Non-pigmented ciliary epithelial cell (primary cell): ENCODE results near the gene FANK1.
"Not testable (repeated sequence)": the region's sequence is repeated elsewhere in the genome, so short reads cannot be mapped to it uniquely, and the experiment has no call there.

ENCODE experiments used
- DNase-seq: peaks from one replicate; pipeline ENCODE4 v3.0.0-alpha.2; 2010; ENCODE audit warnings: low read depth

Gene FANK1

GRCh38 chr10:125928928-125929585 lies 32.7 kb downstream of the FANK1 start:
- no peak for DNase-seq

- no peak for DNase-seq
These were observed 33.3 kb downstream of the FANK1 start for GRCh38 chr10:125929618-125930017.

DNA sequence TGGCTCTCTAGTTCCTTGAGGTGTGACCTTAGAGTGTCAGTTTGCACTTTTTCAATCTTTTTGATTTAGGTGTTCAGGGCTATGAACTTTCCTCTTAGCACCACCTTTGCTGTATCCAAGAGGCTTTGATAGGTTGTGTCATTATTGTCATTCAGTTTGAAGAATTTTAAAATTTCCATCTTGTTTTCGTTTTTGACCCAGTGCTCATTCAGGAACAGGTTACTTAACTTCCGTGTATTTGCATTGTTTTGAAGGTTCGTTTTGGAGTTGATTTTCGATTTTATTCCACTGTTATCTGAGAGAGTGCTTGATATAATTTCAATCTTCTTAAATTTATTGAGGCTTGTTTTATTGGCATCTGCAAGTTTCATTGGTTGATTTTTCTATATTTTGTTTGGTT lies 37.3 kb downstream of the FANK1 start:
- DNase-seq, result no peak

- no peak for DNase-seq
These were observed 40.0 kb downstream of the FANK1 start for GRCh38 chr10:125936331-125936730.

GRCh38 chr10:125940515-125940914 lies 44.2 kb downstream of the FANK1 start:
- no peak for DNase-seq

GRCh38 chr10:125951290-125951689 lies 54.9 kb downstream of the FANK1 start:
- no peak for DNase-seq

- DNase-seq, result no peak
These were observed 57.5 kb downstream of the FANK1 start for GRCh38 chr10:125953778-125954385.

- no peak for DNase-seq
These were observed 59.4 kb downstream of the FANK1 start for GRCh38 chr10:125955766-125956165.

- DNase-seq, result no peak
These were observed 65.4 kb downstream of the FANK1 start for GRCh38 chr10:125961743-125962142.

DNA sequence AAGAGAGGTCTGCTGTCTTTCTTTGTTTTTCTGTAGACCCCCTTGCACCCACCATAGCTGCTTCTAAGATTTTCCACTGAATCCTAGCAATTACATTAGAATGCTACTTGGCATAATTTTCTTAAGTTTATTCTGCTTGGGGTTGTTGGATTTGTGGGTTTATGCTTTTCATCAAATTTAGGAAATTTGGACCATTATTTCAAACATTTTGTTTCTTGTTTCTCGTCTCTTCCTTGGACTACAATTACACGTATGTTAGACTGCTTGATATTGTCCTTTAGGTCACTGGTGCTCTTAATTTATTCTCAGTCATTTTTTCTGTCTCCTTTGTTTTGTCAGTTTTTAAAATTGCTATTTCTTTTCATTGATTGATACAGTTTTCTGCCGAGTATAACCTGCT lies 65.8 kb downstream of the FANK1 start:
- DNase-seq, result no peak

DNA sequence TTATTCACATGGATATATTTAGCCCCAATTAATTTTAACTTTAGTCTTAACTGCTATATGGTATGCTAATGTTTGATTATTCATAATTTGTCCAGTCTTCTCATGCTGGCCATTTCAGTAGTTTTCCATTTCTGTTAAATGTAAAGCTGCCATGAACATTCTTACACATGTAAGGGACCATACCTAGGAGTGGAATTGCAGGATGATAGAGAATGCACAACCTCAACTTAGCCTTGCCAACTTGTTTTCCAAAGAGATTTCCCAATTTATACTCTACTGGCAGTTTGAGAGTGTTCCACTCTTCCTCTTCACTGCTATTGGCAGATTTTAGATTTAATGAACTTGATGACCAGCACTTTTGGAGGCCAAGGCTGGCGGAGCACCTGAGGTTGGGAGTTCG lies 68.2 kb downstream of the FANK1 start:
- DNase-seq, result no peak

DNA sequence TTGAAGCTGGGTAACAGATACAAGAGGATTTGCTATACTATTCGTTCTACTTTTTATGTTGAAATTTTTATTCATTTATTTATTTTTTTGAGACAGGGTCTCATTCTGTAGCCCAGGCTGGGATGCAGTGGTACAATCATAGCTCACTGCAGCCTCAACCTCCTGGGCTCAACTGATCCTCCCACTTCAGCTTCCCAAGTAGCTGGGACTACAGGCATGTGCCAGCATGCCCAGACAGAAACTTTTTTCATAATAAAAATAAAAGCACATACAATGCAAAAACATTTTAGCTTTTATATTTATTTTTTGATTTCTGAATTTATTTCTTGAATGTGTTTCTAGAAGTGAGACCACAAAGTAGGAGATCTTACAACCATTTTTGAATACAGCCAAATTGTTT lies 71.2 kb downstream of the FANK1 start:
- DNase-seq, result no peak

GRCh38 chr10:125970077-125970630 lies 73.8 kb downstream of the FANK1 start:
- DNase-seq, result not testable (repeated sequence)

DNA sequence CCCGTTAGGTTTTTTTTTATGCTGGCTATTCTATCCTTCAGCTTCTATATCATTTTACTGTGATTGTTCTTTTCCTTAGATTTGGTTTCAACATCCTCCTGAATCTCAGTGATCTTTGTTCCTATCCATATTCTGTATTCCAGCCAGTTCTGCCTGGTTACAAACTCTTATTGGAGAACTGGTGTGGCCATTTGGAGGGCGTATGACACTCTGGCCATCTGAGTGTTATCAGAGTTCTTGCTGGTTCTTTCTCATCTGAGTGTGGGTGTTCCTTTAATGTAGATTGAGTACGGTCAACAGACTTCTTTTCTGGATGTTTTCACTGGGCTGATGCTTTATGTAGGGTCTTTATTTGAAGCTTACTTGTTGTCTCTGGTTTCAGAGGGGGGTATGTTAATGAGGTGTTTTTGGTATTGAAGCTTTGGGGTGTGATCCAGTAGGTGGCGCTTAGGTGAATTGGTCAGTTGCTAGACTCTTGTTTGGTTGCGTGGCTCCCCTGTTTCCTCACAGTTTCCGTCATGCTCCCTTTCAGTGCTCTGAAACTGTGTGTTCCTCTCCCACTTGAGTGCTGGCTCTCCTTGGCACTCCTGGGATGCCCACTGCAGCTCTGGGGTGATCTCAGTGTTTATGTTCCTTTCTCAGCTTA lies 80.7 kb downstream of the FANK1 start:
- DNase-seq, result no peak

DNA sequence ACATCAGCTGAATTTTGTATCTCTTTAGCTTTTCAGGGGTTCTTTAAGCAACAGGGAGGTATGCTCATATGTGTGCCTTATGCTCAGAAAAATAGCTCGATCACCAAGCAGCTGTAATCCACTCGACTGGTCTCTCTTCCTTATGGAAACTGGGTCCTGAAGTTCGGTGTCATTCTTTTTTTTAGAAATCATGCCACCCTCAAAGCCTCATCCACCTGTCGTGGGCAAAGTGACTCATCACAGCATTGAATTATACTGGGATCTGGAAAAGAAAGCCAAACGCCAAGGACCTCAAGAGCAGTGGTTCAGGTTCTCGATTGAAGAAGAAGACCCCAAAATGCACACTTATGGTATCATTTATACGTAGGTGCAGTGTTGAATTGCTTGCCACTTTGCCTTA lies 83.6 kb downstream of the FANK1 start:
- no peak for DNase-seq

GRCh38 chr10:125980521-125981035 lies 84.2 kb downstream of the FANK1 start:
- DNase-seq, result no peak

GRCh38 chr10:125982260-125982948 lies 86.0 kb downstream of the FANK1 start:
- peak; percentile 23 for DNase-seq

- DNase-seq, result no peak
These were observed 86.8 kb downstream of the FANK1 start for GRCh38 chr10:125983161-125983560.

DNA sequence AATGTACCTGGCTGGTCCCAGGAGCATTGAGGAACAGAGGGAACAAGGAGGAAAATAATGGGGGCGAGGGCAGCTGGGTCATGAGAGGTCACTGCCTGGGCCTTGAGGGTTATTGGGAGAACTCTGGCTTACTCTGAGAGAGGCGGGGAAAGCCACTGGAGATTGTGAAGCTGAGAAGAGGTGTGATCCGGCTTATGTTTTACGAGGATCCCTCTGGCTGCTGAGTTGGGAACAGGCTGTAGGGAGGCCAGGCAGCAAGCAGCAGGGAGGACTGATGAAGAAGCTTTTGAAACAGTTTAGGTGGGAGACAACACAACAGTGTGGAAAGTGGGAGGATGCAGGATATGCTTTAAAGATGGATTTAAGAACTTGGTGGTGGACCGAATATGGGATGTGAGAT lies 87.3 kb downstream of the FANK1 start:
- no peak for DNase-seq

GRCh38 chr10:125984346-125984745 lies 88.0 kb downstream of the FANK1 start:
- DNase-seq, result no peak

GRCh38 chr10:125984865-125985495 lies 88.6 kb downstream of the FANK1 start:
- no peak for DNase-seq
